K562 (cell line): ENCODE results near the gene ITPR1. TPM values are rescaled to one million over a fixed set of nuclear protein-coding genes. Genes with fewer than 3 reads are reported as not detected.

Source experiments
- ATAC-seq: fragments of 200-7000 bp; cut with Tn5 transposase; 3 replicates; pipeline ENCODE4 v1.9.1; 2020; ENCODE audit warnings: moderate library complexity
- BruUV-seq: library from RNA; stranded (reverse); fragments of 400-500 nt; replicated peaks from 2 replicates; lab custom pipeline; 2021; lab: Mats Ljungman, UMichigan
- CTCF ChIA-PET: fragments of 300-600 bp; formaldehyde crosslinking; extraction: SDS; loops from one replicate; lab custom pipeline; 2021; ENCODE audit warnings: low intra/inter-chr PET ratio; lab: Yijun Ruan, JAX
- POLR2A ChIA-PET: fragments of 300-600, 350-650 bp; sonication (Branson Sonifier 250); formaldehyde crosslinking; extraction: SDS; loops from one replicate; lab custom pipeline; 2021; ENCODE audit warnings: antibody characterized with exemption, inconsistent platforms; lab: Yijun Ruan, JAX
- DNase-seq, 4 experiments: peaks; one replicate each; pipeline versions ENCODE4 v3.0.0 to v3.0.0-alpha.2; 2011 to 2018; ENCODE audit warnings: low spot score in 3 of 4, mixed read lengths in 3 of 4; ENCODE audit errors: extremely low read depth in 1 of 4
- FAIRE-seq: peaks from 2 replicates; lab custom pipeline; 2011; peaks lifted over from hg19 to GRCh38; lab: Jason Lieb, UNC
- H2AFZ ChIP-seq: 2 replicates; pipeline ENCODE4 v1.6.0; 2011; ENCODE audit warnings: low read depth, low read length, control low read depth, inconsistent platforms
- H3K27ac ChIP-seq: fragments of 200-600 bp; 3 replicates; pipeline ENCODE4 v1.8.0; 2011; ENCODE audit warnings: low read depth, mild to moderate bottlenecking, control low read depth, inconsistent platforms, low read length, moderate library complexity, mixed read lengths; ENCODE audit errors: extremely low read depth
- H3K27me3 ChIP-seq, 2 experiments: fragments of 300-600 bp in 1 of 2; 2 replicates in 1 of 2; 3 replicates in 1 of 2; pipeline versions ENCODE4 v1.6.0 to v1.8.0; 2011; ENCODE audit warnings: inconsistent platforms in 2 of 2, low read length in 2 of 2, mild to moderate bottlenecking in 1 of 2, mixed read lengths in 1 of 2, moderate library complexity in 1 of 2; ENCODE audit not compliant: control insufficient read depth in 2 of 2, insufficient read depth in 2 of 2
- H3K36me3 ChIP-seq: fragments of 300-600 bp; 3 replicates; pipeline ENCODE4 v1.8.0; 2011; ENCODE audit warnings: mild to moderate bottlenecking, low read length, inconsistent platforms; ENCODE audit not compliant: control insufficient read depth, insufficient read depth
- H3K4me1 ChIP-seq, 2 experiments: fragments of 200-600 bp in 1 of 2; replicated peaks in 1 of 2; 2 replicates in 1 of 2; 3 replicates in 1 of 2; pipeline versions ENCODE4 v1.5.1 to v1.8.0; 2011; ENCODE audit warnings: inconsistent platforms in 2 of 2, low read length in 2 of 2, mild to moderate bottlenecking in 1 of 2, mixed read lengths in 1 of 2, moderate library complexity in 1 of 2; ENCODE audit not compliant: control insufficient read depth in 2 of 2, insufficient read depth in 2 of 2
- H3K4me2 ChIP-seq: 2 replicates; pipeline ENCODE4 v1.6.1; 2011; ENCODE audit warnings: low read length, control low read depth, inconsistent platforms, mixed read lengths; ENCODE audit not compliant: insufficient read depth
- H3K4me3 ChIP-seq: fragments of 200-600 bp; sonication (generic), shearing (Covaris generic); 2 replicates; pipeline ENCODE4 v1.5.1; 2016; ENCODE audit warnings: control low read depth, inconsistent platforms
- H3K79me2 ChIP-seq: fragments of 200-600 bp; 3 replicates; pipeline ENCODE4 v1.8.0; 2011; ENCODE audit warnings: low read length, inconsistent platforms; ENCODE audit not compliant: control insufficient read depth, insufficient read depth
- H3K9ac ChIP-seq, 2 experiments: 2 replicates each; pipeline versions ENCODE4 v1.6.0 to v1.6.1; 2011; ENCODE audit warnings: low read depth in 2 of 2, low read length in 2 of 2, control low read depth in 1 of 2, inconsistent platforms in 1 of 2, mild to moderate bottlenecking in 1 of 2, mixed read lengths in 1 of 2; ENCODE audit not compliant: insufficient read depth in 1 of 2
- H3K9me1 ChIP-seq: one replicate; pipeline ENCODE4 v1.6.0; 2011; ENCODE audit warnings: inconsistent platforms, mild to moderate bottlenecking, low read length, moderate library complexity; ENCODE audit not compliant: control insufficient read depth, insufficient read depth
- H3K9me3 ChIP-seq: replicated peaks from 2 replicates; pipeline ENCODE4 v1.5.1; 2011; ENCODE audit warnings: low read depth, low read length, inconsistent platforms; ENCODE audit not compliant: control insufficient read depth, insufficient read depth
- H4K20me1 ChIP-seq: replicated peaks from 2 replicates; pipeline ENCODE4 v1.6.1; 2011; ENCODE audit warnings: low read length, inconsistent platforms, mixed read lengths; ENCODE audit not compliant: control insufficient read depth, insufficient read depth
- BMI1 ChIP-seq: fragments of 150-350 bp; IDR thresholded peaks from 2 replicates; pipeline ENCODE4 v1.6.1; 2014; ENCODE audit warnings: low read length
- DACH1 ChIP-seq: fragments of 450-650 bp; IDR thresholded peaks from 2 replicates; pipeline ENCODE4 v1.6.1; 2018; ENCODE audit not compliant: partially characterized antibody
- E2F3 ChIP-seq: fragments of 250-450 bp; sonication (Bioruptor Pico); IDR thresholded peaks from 2 replicates; pipeline ENCODE4 v1.4.0; 2020; ENCODE audit warnings: mild to moderate bottlenecking
- GTF2B ChIP-seq: IDR thresholded peaks from 2 replicates; pipeline ENCODE4 v1.6.1; 2011; ENCODE audit not compliant: insufficient read length; ENCODE audit errors: extremely low read depth
- MEIS2 ChIP-seq: fragments of 450-650 bp; IDR thresholded peaks from 2 replicates; pipeline ENCODE4 v1.6.1; 2014; ENCODE audit warnings: mild to moderate bottlenecking; ENCODE audit not compliant: partially characterized antibody
- PTRF ChIP-seq: fragments of 450-650 bp; IDR thresholded peaks from 2 replicates; pipeline ENCODE4 v1.6.1; 2016; ENCODE audit warnings: mild to moderate bottlenecking, missing genetic modification characterization, missing compliant biosample characterization
- ZNF263 ChIP-seq: sonication (generic); formaldehyde crosslinking; IDR thresholded peaks from 2 replicates; pipeline ENCODE4 v1.8.0; 2022; ENCODE audit warnings: mild to moderate bottlenecking, missing genetic modification reagents, borderline replicate concordance
- ZNF512 ChIP-seq: IDR thresholded peaks from 2 replicates; pipeline ENCODE4 v1.6.1; 2016; ENCODE audit warnings: missing genetic modification characterization, missing compliant biosample characterization
- WGBS: fragments of 100-300 bp; shearing (Covaris generic); methylation state at CpG from one replicate; pipeline ENCODE4 v1.1.6; 2016; ENCODE audit warnings: low coverage, mixed read lengths; ENCODE audit not compliant: insufficient coverage; ENCODE audit errors: missing lambda C conversion rate; 5-methylcytosine and 5-hydroxymethylcytosine counted together
- in situ Hi-C: fragments of 300-500 bp; cut with MboI; formaldehyde crosslinking; loops from 4 replicates; pipeline ENCODE4 v1.15.0; 2018; ENCODE audit warnings: inconsistent platforms, mixed read lengths
- intact Hi-C: fragments of 100-400 bp; cut with micrococcal nuclease; formaldehyde crosslinking; loops from 2 replicates; pipeline ENCODE4 v1.14.2; 2022
- polyA plus RNA-seq, 8 experiments: library from polyadenylated mRNA; depleted of rRNA in 4 of 8; stranded (reverse) in 5 of 8; unstranded in 3 of 8; fragments of >200 nt; fragmentation: Nextera tagmentation in 2 of 8; fragmentation: Illumina TruSeq in 1 of 8; extraction: Ambion mirVana in 2 of 8; extraction: Trizol in 1 of 8; gene quantifications; 2 replicates each; pipeline versions ENCODE4 v1.2.1 to v1.2.3, GENCODE V29; 2011 to 2014; ENCODE audit warnings: inconsistent platforms in 1 of 8, missing spikeins in 1 of 8
- total RNA-seq, 7 experiments: library from RNA; depleted of rRNA in 6 of 7; stranded (reverse); fragments of >200 nt in 6 of 7; fragmentation: Illumina TruSeq in 2 of 7; extraction: Trizol in 2 of 7; gene quantifications; 2 replicates each; pipeline versions ENCODE4 v1.2.1 to v1.2.3, GENCODE V29; 2011 to 2021; ENCODE audit warnings: low replicate concordance in 1 of 7
- TF ChIP-seq, protein P1 (sequence below): fragments of 450-650 bp; IDR thresholded peaks from 2 replicates; pipeline ENCODE4 v1.6.1; 2016; ENCODE audit warnings: borderline replicate concordance
- TF ChIP-seq, protein P2 (sequence below): sonication (generic); formaldehyde crosslinking; IDR thresholded peaks from 2 replicates; pipeline ENCODE4 v1.8.0; 2023; ENCODE audit warnings: mild to moderate bottlenecking, missing genetic modification reagents

ITPR1 gene
- total and polyA plus RNA-seq, 9 of the 15 experiments (the other 6 are each of a cell fraction or from before 2014, with no cell fraction given): 22.4 to 40.0 (median 27.4) TPM

DNA sequence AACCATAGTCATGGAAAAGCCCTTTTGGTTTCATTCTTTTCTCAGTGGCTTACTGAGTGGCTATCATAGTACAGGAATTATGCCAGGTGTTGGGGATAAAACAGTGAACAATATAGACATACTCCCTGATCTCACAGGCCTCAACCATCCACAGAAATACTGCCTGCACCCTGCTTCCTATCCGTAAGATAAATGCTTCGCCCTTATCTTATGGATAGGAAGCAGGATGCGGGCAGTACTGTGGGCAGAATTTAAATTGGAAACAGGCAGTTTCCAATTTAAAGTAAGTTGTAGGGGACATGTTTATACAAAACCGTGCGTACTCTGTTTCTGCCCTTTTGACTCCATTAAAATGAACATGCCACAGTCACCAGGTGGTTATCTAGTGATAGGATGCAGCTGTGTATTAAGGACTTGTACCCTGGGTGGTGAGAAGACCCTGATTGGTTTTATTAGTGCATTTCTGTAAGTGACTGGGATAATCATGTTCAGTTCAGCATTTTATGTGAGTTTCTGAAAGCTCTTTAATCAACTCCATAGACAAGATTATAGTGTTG, 344.3 kb downstream of the ITPR1 start:
- Histone ChIP-seq H3K36me3 (peaks cover 91% of the 10 kb centered on the region), H3K9me3 (no peaks in the 10 kb centered on the region), H3K4me2 (no peak overlapping the region), H4K20me1 (no peaks in the 10 kb centered on the region), H2AFZ (no peak overlapping the region), H3K79me2 (peaks cover 24% of the 10 kb centered on the region; the same call in 2 of the 3 replicates), H3K4me1 (peaks cover 0 to 23% of the 10 kb centered on the region in 2 experiments; a peak in 4 of 5 replicates), H3K9me1 (no peaks in the 10 kb centered on the region), H3K4me3 (no peak overlapping the region), H3K27me3 (no peaks in the 10 kb centered on the region), H3K27ac (no peak overlapping the region), H3K9ac (no peak overlapping the region)
- no peak for ATAC-seq
- 83% methylated on average over 5 of the region's 5 CpGs for WGBS
- intact Hi-C loops (no loop called here), in situ Hi-C loops (no loop called here)
- no TSS peak for BruUV-seq
- TF ChIP-seq PTRF (no peak), ZNF263 (CRISPR knock-in tag) (no peak), MEIS2 (no peak), ZNF512 (tag) (no peak), E2F3 (CRISPR knock-in tag) (no peak), GTF2B (no peak), BMI1 (no peak), DACH1 (no peak)
- TF ChIP-seq, protein P1, sequence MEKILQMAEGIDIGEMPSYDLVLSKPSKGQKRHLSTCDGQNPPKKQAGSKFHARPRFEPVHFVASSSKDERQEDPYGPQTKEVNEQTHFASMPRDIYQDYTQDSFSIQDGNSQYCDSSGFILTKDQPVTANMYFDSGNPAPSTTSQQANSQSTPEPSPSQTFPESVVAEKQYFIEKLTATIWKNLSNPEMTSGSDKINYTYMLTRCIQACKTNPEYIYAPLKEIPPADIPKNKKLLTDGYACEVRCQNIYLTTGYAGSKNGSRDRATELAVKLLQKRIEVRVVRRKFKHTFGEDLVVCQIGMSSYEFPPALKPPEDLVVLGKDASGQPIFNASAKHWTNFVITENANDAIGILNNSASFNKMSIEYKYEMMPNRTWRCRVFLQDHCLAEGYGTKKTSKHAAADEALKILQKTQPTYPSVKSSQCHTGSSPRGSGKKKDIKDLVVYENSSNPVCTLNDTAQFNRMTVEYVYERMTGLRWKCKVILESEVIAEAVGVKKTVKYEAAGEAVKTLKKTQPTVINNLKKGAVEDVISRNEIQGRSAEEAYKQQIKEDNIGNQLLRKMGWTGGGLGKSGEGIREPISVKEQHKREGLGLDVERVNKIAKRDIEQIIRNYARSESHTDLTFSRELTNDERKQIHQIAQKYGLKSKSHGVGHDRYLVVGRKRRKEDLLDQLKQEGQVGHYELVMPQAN: no peak
- TF ChIP-seq, protein P2, sequence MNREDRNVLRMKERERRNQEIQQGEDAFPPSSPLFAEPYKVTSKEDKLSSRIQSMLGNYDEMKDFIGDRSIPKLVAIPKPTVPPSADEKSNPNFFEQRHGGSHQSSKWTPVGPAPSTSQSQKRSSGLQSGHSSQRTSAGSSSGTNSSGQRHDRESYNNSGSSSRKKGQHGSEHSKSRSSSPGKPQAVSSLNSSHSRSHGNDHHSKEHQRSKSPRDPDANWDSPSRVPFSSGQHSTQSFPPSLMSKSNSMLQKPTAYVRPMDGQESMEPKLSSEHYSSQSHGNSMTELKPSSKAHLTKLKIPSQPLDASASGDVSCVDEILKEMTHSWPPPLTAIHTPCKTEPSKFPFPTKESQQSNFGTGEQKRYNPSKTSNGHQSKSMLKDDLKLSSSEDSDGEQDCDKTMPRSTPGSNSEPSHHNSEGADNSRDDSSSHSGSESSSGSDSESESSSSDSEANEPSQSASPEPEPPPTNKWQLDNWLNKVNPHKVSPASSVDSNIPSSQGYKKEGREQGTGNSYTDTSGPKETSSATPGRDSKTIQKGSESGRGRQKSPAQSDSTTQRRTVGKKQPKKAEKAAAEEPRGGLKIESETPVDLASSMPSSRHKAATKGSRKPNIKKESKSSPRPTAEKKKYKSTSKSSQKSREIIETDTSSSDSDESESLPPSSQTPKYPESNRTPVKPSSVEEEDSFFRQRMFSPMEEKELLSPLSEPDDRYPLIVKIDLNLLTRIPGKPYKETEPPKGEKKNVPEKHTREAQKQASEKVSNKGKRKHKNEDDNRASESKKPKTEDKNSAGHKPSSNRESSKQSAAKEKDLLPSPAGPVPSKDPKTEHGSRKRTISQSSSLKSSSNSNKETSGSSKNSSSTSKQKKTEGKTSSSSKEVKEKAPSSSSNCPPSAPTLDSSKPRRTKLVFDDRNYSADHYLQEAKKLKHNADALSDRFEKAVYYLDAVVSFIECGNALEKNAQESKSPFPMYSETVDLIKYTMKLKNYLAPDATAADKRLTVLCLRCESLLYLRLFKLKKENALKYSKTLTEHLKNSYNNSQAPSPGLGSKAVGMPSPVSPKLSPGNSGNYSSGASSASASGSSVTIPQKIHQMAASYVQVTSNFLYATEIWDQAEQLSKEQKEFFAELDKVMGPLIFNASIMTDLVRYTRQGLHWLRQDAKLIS: no peak
- no peak for DNase-seq
- POLR2A ChIA-PET: interaction anchor here (1.3 to 4.6 kb wide), 2 partner anchors 11 to 23 kb away, joined by 5 to 27 read pairs; no protein-coding TSS in a partner anchor
- CTCF ChIA-PET: no interaction called here
- no peak for FAIRE-seq
